K562 (cell line): ENCODE data around the gene DUOX2. TPM values are rescaled to one million over a fixed set of nuclear protein-coding genes. Genes with fewer than 3 reads are reported as not detected.

ENCODE experiments used
- ATAC-seq: fragments of 200-7000 bp; cut with Tn5 transposase; 3 replicates; pipeline ENCODE4 v1.9.1; 2020; ENCODE audit warnings: moderate library complexity
- BruUV-seq: library from RNA; stranded (reverse); fragments of 400-500 nt; replicated peaks from 2 replicates; lab custom pipeline; 2021; lab: Mats Ljungman, UMichigan
- CTCF ChIA-PET: fragments of 300-600 bp; formaldehyde crosslinking; extraction: SDS; loops from one replicate; lab custom pipeline; 2021; ENCODE audit warnings: low intra/inter-chr PET ratio; lab: Yijun Ruan, JAX
- POLR2A ChIA-PET: fragments of 300-600, 350-650 bp; sonication (Branson Sonifier 250); formaldehyde crosslinking; extraction: SDS; loops from one replicate; lab custom pipeline; 2021; ENCODE audit warnings: antibody characterized with exemption, inconsistent platforms; lab: Yijun Ruan, JAX
- DNase-seq, 4 experiments: peaks; one replicate each; pipeline versions ENCODE4 v3.0.0 to v3.0.0-alpha.2; 2011 to 2018; ENCODE audit warnings: low spot score in 3 of 4, mixed read lengths in 3 of 4; ENCODE audit errors: extremely low read depth in 1 of 4
- FAIRE-seq: peaks from 2 replicates; lab custom pipeline; 2011; peaks lifted over from hg19 to GRCh38; lab: Jason Lieb, UNC
- H2AFZ ChIP-seq: 2 replicates; pipeline ENCODE4 v1.6.0; 2011; ENCODE audit warnings: low read depth, low read length, control low read depth, inconsistent platforms
- H3K27ac ChIP-seq: fragments of 200-600 bp; 3 replicates; pipeline ENCODE4 v1.8.0; 2011; ENCODE audit warnings: low read depth, mild to moderate bottlenecking, control low read depth, inconsistent platforms, low read length, moderate library complexity, mixed read lengths; ENCODE audit errors: extremely low read depth
- H3K27me3 ChIP-seq, 2 experiments: fragments of 300-600 bp in 1 of 2; 2 replicates in 1 of 2; 3 replicates in 1 of 2; pipeline versions ENCODE4 v1.6.0 to v1.8.0; 2011; ENCODE audit warnings: inconsistent platforms in 2 of 2, low read length in 2 of 2, mild to moderate bottlenecking in 1 of 2, mixed read lengths in 1 of 2, moderate library complexity in 1 of 2; ENCODE audit not compliant: control insufficient read depth in 2 of 2, insufficient read depth in 2 of 2
- H3K36me3 ChIP-seq: fragments of 300-600 bp; 3 replicates; pipeline ENCODE4 v1.8.0; 2011; ENCODE audit warnings: mild to moderate bottlenecking, low read length, inconsistent platforms; ENCODE audit not compliant: control insufficient read depth, insufficient read depth
- H3K4me1 ChIP-seq, 2 experiments: fragments of 200-600 bp in 1 of 2; replicated peaks in 1 of 2; 2 replicates in 1 of 2; 3 replicates in 1 of 2; pipeline versions ENCODE4 v1.5.1 to v1.8.0; 2011; ENCODE audit warnings: inconsistent platforms in 2 of 2, low read length in 2 of 2, mild to moderate bottlenecking in 1 of 2, mixed read lengths in 1 of 2, moderate library complexity in 1 of 2; ENCODE audit not compliant: control insufficient read depth in 2 of 2, insufficient read depth in 2 of 2
- H3K4me2 ChIP-seq: 2 replicates; pipeline ENCODE4 v1.6.1; 2011; ENCODE audit warnings: low read length, control low read depth, inconsistent platforms, mixed read lengths; ENCODE audit not compliant: insufficient read depth
- H3K4me3 ChIP-seq: fragments of 200-600 bp; sonication (generic), shearing (Covaris generic); 2 replicates; pipeline ENCODE4 v1.5.1; 2016; ENCODE audit warnings: control low read depth, inconsistent platforms
- H3K79me2 ChIP-seq: fragments of 200-600 bp; 3 replicates; pipeline ENCODE4 v1.8.0; 2011; ENCODE audit warnings: low read length, inconsistent platforms; ENCODE audit not compliant: control insufficient read depth, insufficient read depth
- H3K9ac ChIP-seq, 2 experiments: 2 replicates each; pipeline versions ENCODE4 v1.6.0 to v1.6.1; 2011; ENCODE audit warnings: low read depth in 2 of 2, low read length in 2 of 2, control low read depth in 1 of 2, inconsistent platforms in 1 of 2, mild to moderate bottlenecking in 1 of 2, mixed read lengths in 1 of 2; ENCODE audit not compliant: insufficient read depth in 1 of 2
- H3K9me1 ChIP-seq: one replicate; pipeline ENCODE4 v1.6.0; 2011; ENCODE audit warnings: inconsistent platforms, mild to moderate bottlenecking, low read length, moderate library complexity; ENCODE audit not compliant: control insufficient read depth, insufficient read depth
- H3K9me3 ChIP-seq: replicated peaks from 2 replicates; pipeline ENCODE4 v1.5.1; 2011; ENCODE audit warnings: low read depth, low read length, inconsistent platforms; ENCODE audit not compliant: control insufficient read depth, insufficient read depth
- H4K20me1 ChIP-seq: replicated peaks from 2 replicates; pipeline ENCODE4 v1.6.1; 2011; ENCODE audit warnings: low read length, inconsistent platforms, mixed read lengths; ENCODE audit not compliant: control insufficient read depth, insufficient read depth
- ATF1 ChIP-seq, 2 experiments: fragments of 450-650 bp in 1 of 2; IDR thresholded peaks; 2 replicates each; pipeline ENCODE4 v1.6.1; 2016; ENCODE audit warnings: missing compliant biosample characterization in 1 of 2, missing genetic modification characterization in 1 of 2
- CBX2 ChIP-seq: fragments of 200-600 bp; sonication (generic); IDR thresholded peaks from one replicate; pipeline ENCODE4 v1.6.1; 2012; ENCODE audit warnings: mild to moderate bottlenecking, low read length, inconsistent platforms; ENCODE audit not compliant: insufficient read depth, poor library complexity, severe bottlenecking
- ELF1 ChIP-seq: fragments of 200-800 bp; sonication (Bioruptor generic); IDR thresholded peaks from 2 replicates; pipeline ENCODE4 v1.6.1; 2016; ENCODE audit warnings: missing genetic modification characterization, missing compliant biosample characterization
- GTF2E2 ChIP-seq: fragments of 200-800 bp; sonication (Bioruptor generic); IDR thresholded peaks from 2 replicates; pipeline ENCODE4 v1.6.1; 2016; ENCODE audit warnings: missing genetic modification characterization, missing compliant biosample characterization
- HINFP ChIP-seq: fragments of 450-650 bp; conservative IDR thresholded peaks from 2 replicates; pipeline ENCODE4 v1.6.1; 2016; ENCODE audit warnings: missing genetic modification characterization, low read depth, mild to moderate bottlenecking, control low read depth, missing compliant biosample characterization
- JUNB ChIP-seq: fragments of 450-650 bp; formaldehyde crosslinking; conservative IDR thresholded peaks from 2 replicates; pipeline ENCODE4 v1.4.0; 2020; ENCODE audit warnings: mild to moderate bottlenecking
- LEF1 ChIP-seq: fragments of 450-650 bp; IDR thresholded peaks from 2 replicates; pipeline ENCODE4 v1.6.1; 2016; ENCODE audit warnings: mild to moderate bottlenecking
- NFE2L1 ChIP-seq: fragments of 450-650 bp; IDR thresholded peaks from 2 replicates; pipeline ENCODE4 v1.6.1; 2016; ENCODE audit warnings: missing genetic modification characterization, low read depth, mild to moderate bottlenecking, missing compliant biosample characterization, moderate library complexity, borderline replicate concordance
- PATZ1 ChIP-seq: fragments of 250-450 bp; sonication (Bioruptor Pico); IDR thresholded peaks from 2 replicates; pipeline ENCODE4 v1.5.0; 2020; ENCODE audit warnings: mild to moderate bottlenecking, borderline replicate concordance
- RBBP5 ChIP-seq: fragments of 200-600 bp; sonication (generic); IDR thresholded peaks from 2 replicates; pipeline ENCODE4 v1.6.1; 2012; ENCODE audit warnings: borderline replicate concordance, mild to moderate bottlenecking, low read length, control low read depth, inconsistent platforms; ENCODE audit not compliant: insufficient read depth, poor library complexity, severe bottlenecking
- SMAD2 ChIP-seq: fragments of 150-350 bp; IDR thresholded peaks from 2 replicates; pipeline ENCODE4 v1.6.1; 2014; ENCODE audit warnings: low read depth, mild to moderate bottlenecking, low read length
- SREBF1 ChIP-seq: fragments of 150-350 bp; IDR thresholded peaks from 2 replicates; pipeline ENCODE4 v1.6.1; 2014; ENCODE audit warnings: antibody characterized with exemption, low read depth, low read length, borderline replicate concordance
- STAG1 ChIP-seq: sonication (generic); formaldehyde crosslinking; IDR thresholded peaks from 2 replicates; pipeline ENCODE4 v1.5.0; 2020; ENCODE audit warnings: missing genetic modification reagents, borderline replicate concordance
- ZNF274 ChIP-seq: IDR thresholded peaks from 2 replicates; pipeline ENCODE4 v1.6.1; 2011; ENCODE audit warnings: low read depth, mild to moderate bottlenecking, low read length, moderate library complexity, borderline replicate concordance
- ZNF311 ChIP-seq: fragments of 250-450 bp; sonication (Bioruptor Pico); IDR thresholded peaks from 2 replicates; pipeline ENCODE4 v1.4.0; 2020; ENCODE audit warnings: mild to moderate bottlenecking, moderate library complexity
- ZNF551 ChIP-seq: fragments of 250-450 bp; sonication (Bioruptor Pico); IDR thresholded peaks from 2 replicates; pipeline ENCODE4 v1.5.0; 2021; ENCODE audit warnings: mild to moderate bottlenecking, moderate library complexity
- ZNF766 ChIP-seq: fragments of 200-800 bp; sonication (Bioruptor generic); conservative IDR thresholded peaks from 2 replicates; pipeline ENCODE4 v1.6.1; 2016; ENCODE audit warnings: missing genetic modification characterization, missing compliant biosample characterization
- WGBS: fragments of 100-300 bp; shearing (Covaris generic); methylation state at CpG from one replicate; pipeline ENCODE4 v1.1.6; 2016; ENCODE audit warnings: low coverage, mixed read lengths; ENCODE audit not compliant: insufficient coverage; ENCODE audit errors: missing lambda C conversion rate; 5-methylcytosine and 5-hydroxymethylcytosine counted together
- in situ Hi-C: fragments of 300-500 bp; cut with MboI; formaldehyde crosslinking; loops from 4 replicates; pipeline ENCODE4 v1.15.0; 2018; ENCODE audit warnings: inconsistent platforms, mixed read lengths
- intact Hi-C: fragments of 100-400 bp; cut with micrococcal nuclease; formaldehyde crosslinking; loops from 2 replicates; pipeline ENCODE4 v1.14.2; 2022
- polyA plus RNA-seq, 8 experiments: library from polyadenylated mRNA; depleted of rRNA in 4 of 8; stranded (reverse) in 5 of 8; unstranded in 3 of 8; fragments of >200 nt; fragmentation: Nextera tagmentation in 2 of 8; fragmentation: Illumina TruSeq in 1 of 8; extraction: Ambion mirVana in 2 of 8; extraction: Trizol in 1 of 8; gene quantifications; 2 replicates each; pipeline versions ENCODE4 v1.2.1 to v1.2.3, GENCODE V29; 2011 to 2014; ENCODE audit warnings: inconsistent platforms in 1 of 8, missing spikeins in 1 of 8
- total RNA-seq, 7 experiments: library from RNA; depleted of rRNA in 6 of 7; stranded (reverse); fragments of >200 nt in 6 of 7; fragmentation: Illumina TruSeq in 2 of 7; extraction: Trizol in 2 of 7; gene quantifications; 2 replicates each; pipeline versions ENCODE4 v1.2.1 to v1.2.3, GENCODE V29; 2011 to 2021; ENCODE audit warnings: low replicate concordance in 1 of 7
- TF ChIP-seq, protein P1 (sequence below): fragments of 450-650 bp; IDR thresholded peaks from 2 replicates; pipeline ENCODE4 v1.6.1; 2016; ENCODE audit warnings: missing biosample characterization, missing genetic modification characterization

Gene DUOX2
- total and polyA plus RNA-seq, 9 of the 15 experiments (the other 6 are each of a cell fraction or from before 2014, with no cell fraction given) = 0.01 to 0.03 (median 0.02) TPM; not detected in 6

DNA sequence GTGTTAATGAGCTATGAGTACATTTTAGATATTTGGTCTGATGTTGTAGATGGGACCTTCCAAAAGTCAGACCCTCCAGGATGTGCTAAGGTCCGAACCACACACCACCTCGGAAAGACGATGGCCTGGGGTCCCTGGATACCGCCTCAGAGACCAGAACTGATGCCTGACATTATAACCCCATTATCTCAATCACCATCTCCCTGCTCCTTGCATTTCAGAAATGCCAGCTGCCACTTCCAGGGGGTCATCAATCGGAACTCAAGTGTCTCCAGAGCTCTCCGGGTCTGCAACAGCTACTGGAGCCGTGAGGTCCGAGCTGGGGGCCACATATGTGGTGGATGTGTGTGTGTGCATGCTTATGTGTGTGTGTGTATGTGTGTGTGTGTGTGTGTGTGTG is 23.7 kb upstream of the DUOX2 start:
- Histone ChIP-seq H3K4me1 (peaks cover 0 to 5% of the 10 kb centered on the region in 2 experiments; a peak in 2 of 5 replicates), H3K27me3 (peaks cover 6 to 29% of the 10 kb centered on the region in 2 experiments; a peak in 4 of 5 replicates), H4K20me1 (no peaks in the 10 kb centered on the region), H3K4me3 (no peak overlapping the region), H3K9me3 (no peaks in the 10 kb centered on the region), H3K36me3 (no peaks in the 10 kb centered on the region), H3K9me1 (no peaks in the 10 kb centered on the region), H3K4me2 (no peak overlapping the region), H2AFZ (no peak overlapping the region), H3K79me2 (no peaks in the 10 kb centered on the region), H3K27ac (no peak overlapping the region), H3K9ac (no peak overlapping the region)
- 3% methylated on average over 8 of the region's 8 CpGs for WGBS
- intact Hi-C loops = no loop called here
- POLR2A ChIA-PET = interaction anchor here (1.0 kb wide), 1 partner anchor 13 kb away, joined by 3 read pairs; no protein-coding TSS in a partner anchor
- CTCF ChIA-PET = no interaction called here
- no TSS peak for BruUV-seq
- no peak for TF ChIP-seq ZNF311 (CRISPR knock-in tag)
- TF ChIP-seq RBBP5 = no peak
- TF ChIP-seq ZNF766 = no peak
- no peak for TF ChIP-seq CBX2
- TF ChIP-seq LEF1 = no peak
- no peak for TF ChIP-seq SREBF1
- no peak for TF ChIP-seq HINFP
- TF ChIP-seq GTF2E2 (tag) = no peak
- no peak for TF ChIP-seq ATF1 (CRISPR knock-in tag; IDR thresholded peaks at IDR 0.05)
- TF ChIP-seq ATF1 (tag; IDR thresholded peaks at IDR 0.05) = no peak
- TF ChIP-seq, protein P1, sequence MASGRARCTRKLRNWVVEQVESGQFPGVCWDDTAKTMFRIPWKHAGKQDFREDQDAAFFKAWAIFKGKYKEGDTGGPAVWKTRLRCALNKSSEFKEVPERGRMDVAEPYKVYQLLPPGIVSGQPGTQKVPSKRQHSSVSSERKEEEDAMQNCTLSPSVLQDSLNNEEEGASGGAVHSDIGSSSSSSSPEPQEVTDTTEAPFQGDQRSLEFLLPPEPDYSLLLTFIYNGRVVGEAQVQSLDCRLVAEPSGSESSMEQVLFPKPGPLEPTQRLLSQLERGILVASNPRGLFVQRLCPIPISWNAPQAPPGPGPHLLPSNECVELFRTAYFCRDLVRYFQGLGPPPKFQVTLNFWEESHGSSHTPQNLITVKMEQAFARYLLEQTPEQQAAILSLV = no peak
- no peak for TF ChIP-seq SMAD2
- TF ChIP-seq NFE2L1 = no peak
- TF ChIP-seq PATZ1 (CRISPR knock-in tag) = no peak
- TF ChIP-seq ELF1 (tag) = no peak
- TF ChIP-seq STAG1 (CRISPR knock-in tag) = no peak
- TF ChIP-seq ZNF274 = no peak
- no peak for TF ChIP-seq JUNB (CRISPR knock-in tag)
- no peak for TF ChIP-seq ZNF551
- ATAC-seq (no peak), DNase-seq (no peak), FAIRE-seq (no peak)
- in situ Hi-C loops = no loop called here
